ENCODE data around the gene HOXD8. TPM values are rescaled to one million over a fixed set of nuclear protein-coding genes. Genes with fewer than 3 reads are reported as not detected.

HOXD8 gene
- total RNA-seq, 4 donors from 2014 or later: 7.8 to 23.5 (median 13.4) TPM

DNA sequence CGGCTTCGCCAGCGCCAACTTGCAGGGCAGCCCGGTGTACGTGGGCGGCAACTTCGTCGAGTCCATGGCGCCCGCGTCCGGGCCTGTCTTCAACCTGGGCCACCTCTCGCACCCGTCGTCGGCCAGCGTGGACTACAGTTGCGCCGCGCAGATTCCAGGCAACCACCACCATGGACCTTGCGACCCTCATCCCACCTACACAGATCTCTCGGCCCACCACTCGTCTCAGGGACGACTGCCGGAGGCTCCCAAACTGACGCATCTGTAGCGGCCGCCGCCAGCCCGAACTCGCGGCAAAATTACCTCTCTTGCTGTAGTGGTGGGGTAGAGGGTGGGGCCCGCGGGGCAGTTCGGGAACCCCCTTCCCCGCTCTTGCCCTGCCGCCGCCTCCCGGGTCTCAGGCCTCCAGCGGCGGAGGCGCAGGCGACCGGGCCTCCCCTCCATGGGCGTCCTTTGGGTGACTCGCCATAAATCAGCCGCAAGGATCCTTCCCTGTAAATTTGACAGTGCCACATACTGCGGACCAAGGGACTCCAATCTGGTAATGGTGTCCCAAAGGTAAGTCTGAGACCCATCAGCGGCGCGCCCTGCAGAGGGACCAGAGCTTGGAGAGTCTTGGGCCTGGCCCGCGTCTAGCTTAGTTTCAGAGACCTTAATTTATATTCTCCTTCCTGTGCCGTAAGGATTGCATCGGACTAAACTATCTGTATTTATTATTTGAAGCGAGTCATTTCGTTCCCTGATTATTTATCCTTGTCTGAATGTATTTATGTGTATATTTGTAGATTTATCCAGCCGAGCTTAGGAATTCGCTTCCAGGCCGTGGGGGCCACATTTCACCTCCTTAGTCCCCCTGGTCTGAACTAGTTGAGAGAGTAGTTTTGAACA lies 42.7 kb downstream of the HOXD8 start:
- H3K4me1 ChIP-seq: peaks cover 0 to 27% (median 16%) of the 10 kb centered on the region in 4 donors
- WGBS, 2 donors (ENCODE audit: low coverage in 1 of 2): 60 to 64% methylated on average over 2 to 60 of the region's 60 CpGs
- H3K27me3 ChIP-seq: peaks cover 65% of the 10 kb centered on the region
- intact Hi-C loops (cut with DNase I; ENCODE audit: low total_unique reads) (no loop called here), in situ Hi-C loops (cut with MboI; ENCODE audit: low pct_ligation_motif_present in 1 of 4, low pct_unique_long_range_greater_than_20kb in 1 of 4, low sequenced_read_pairs in 3 of 4) (no loop called here)
- H3K9me3 ChIP-seq: no peaks in the 10 kb centered on the region
- no peak for DNase-seq
- H3K36me3 ChIP-seq: no peaks in the 10 kb centered on the region
- H3K4me3 ChIP-seq: no peak overlapping the region
- TF ChIP-seq POLR2A (IDR thresholded peaks at IDR 0.05): no peak
- TF ChIP-seq, protein P1, sequence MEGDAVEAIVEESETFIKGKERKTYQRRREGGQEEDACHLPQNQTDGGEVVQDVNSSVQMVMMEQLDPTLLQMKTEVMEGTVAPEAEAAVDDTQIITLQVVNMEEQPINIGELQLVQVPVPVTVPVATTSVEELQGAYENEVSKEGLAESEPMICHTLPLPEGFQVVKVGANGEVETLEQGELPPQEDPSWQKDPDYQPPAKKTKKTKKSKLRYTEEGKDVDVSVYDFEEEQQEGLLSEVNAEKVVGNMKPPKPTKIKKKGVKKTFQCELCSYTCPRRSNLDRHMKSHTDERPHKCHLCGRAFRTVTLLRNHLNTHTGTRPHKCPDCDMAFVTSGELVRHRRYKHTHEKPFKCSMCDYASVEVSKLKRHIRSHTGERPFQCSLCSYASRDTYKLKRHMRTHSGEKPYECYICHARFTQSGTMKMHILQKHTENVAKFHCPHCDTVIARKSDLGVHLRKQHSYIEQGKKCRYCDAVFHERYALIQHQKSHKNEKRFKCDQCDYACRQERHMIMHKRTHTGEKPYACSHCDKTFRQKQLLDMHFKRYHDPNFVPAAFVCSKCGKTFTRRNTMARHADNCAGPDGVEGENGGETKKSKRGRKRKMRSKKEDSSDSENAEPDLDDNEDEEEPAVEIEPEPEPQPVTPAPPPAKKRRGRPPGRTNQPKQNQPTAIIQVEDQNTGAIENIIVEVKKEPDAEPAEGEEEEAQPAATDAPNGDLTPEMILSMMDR (IDR thresholded peaks at IDR 0.05): no peak
- TF ChIP-seq EP300 (IDR thresholded peaks at IDR 0.05; ENCODE audit: low read depth): no peak
- no peak for TF ChIP-seq POLR2AphosphoS5 (IDR thresholded peaks at IDR 0.05)
- H3K27ac ChIP-seq: no peak overlapping the region

DNA sequence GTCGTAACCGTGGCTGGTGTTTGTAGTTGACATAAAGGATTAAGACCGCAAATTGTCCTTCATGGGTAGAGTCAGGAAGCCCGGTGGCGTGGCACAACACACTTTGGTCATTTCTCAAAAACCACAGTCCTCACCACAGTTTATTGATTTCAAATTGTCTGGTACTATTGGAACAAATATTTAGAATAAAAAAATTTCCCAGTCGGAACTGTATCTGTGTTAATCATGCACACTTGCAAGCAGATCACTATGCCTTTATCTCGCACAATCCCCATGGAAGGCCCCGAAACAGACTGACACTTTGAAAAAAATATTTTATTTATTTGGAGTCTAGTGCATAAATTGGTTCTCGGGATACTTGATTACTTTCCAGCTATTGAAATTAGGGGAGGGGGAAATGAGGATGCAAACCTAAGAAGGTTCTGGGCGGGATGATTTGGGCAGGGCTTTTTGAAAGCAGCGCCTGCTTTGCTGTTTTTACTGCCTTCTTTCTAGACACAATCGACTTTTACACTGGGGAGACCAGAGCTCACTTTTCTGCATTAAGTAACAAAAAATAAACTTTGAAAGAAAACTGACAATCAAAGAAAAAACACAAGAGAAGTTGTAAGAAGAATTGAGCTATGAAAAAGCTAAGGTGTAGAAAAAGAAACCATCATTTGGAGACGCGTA lies 43.5 kb downstream of the HOXD8 start:
- Histone ChIP-seq H3K36me3 (no peaks in the 10 kb centered on the region), H3K4me3 (no peak overlapping the region), H3K4me1 (peaks cover 0 to 31% (median 21%) of the 10 kb centered on the region in 4 donors), H3K27me3 (peaks cover 72% of the 10 kb centered on the region), H3K9me3 (no peaks in the 10 kb centered on the region), H3K27ac (no peak overlapping the region)
- no peak for DNase-seq
- in situ Hi-C loops (cut with MboI; ENCODE audit: low pct_ligation_motif_present in 1 of 4, low pct_unique_long_range_greater_than_20kb in 1 of 4, low sequenced_read_pairs in 3 of 4) (no loop called here), intact Hi-C loops (cut with DNase I; ENCODE audit: low total_unique reads) (no loop called here)
- TF ChIP-seq, protein P1 (IDR thresholded peaks at IDR 0.05): no peak
- WGBS, 2 donors (ENCODE audit: low coverage in 1 of 2): 54 to 61% methylated on average over 8 to 14 of the region's 14 CpGs

DNA sequence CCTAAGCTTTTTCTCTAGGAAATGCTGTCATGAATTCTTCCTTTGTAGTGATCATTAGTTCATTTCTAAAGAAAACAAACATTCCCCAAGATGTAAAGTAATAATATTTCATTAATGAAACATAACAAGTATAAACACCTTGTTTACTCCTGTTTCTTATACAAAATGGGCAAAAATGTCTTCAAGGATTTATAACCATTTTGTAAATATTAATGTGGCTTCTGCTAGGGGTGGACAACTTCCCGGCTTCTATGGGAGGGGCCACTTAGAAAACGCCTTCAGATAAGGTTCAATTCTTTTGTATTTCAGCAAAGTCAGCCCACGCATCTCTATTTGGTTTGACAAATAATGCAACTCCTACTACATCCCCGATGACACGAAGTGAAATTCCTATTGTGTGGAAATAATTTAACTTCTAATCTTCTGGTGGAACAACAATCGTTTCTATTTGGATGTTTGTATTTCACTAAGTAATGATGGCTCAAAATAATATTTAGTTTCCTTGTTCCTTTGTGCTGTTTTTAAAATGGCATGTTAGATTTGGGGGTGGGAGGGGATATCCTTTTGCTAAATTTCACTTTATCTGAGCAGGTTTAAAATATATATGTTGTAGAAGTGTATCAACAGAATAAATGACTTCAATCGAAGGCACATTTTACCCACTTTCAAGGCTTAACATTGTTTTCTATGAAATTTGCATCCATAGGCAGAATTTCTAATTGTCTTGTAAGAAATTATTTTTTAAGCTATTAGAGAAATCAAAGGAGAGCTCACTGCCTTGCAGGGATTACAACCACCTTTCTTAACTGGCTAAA lies 44.3 kb downstream of the HOXD8 start:
- H3K4me1 ChIP-seq: peaks cover 0 to 33% (median 28%) of the 10 kb centered on the region in 4 donors

More for the DNA sequence above, 44.3 kb downstream of the HOXD8 start:
- Histone ChIP-seq H3K9me3 (no peaks in the 10 kb centered on the region), H3K27me3 (peaks cover 76% of the 10 kb centered on the region), H3K36me3 (no peaks in the 10 kb centered on the region), H3K27ac (peak overlapping the region in 2 of 4 donors; percentile 22 to 55), H3K4me3 (no peak overlapping the region)
- no peak for TF ChIP-seq EP300 (IDR thresholded peaks at IDR 0.05; ENCODE audit: low read depth)
- TF ChIP-seq POLR2A (IDR thresholded peaks at IDR 0.05): no peak
- TF ChIP-seq, protein P1 (IDR thresholded peaks at IDR 0.05): no peak
- no peak for TF ChIP-seq POLR2AphosphoS5 (IDR thresholded peaks at IDR 0.05)
- 29 to 41% methylated on average over 7 of the region's 7 CpGs for WGBS, 2 donors (ENCODE audit: low coverage in 1 of 2)
- in situ Hi-C loops (cut with MboI; ENCODE audit: low pct_ligation_motif_present in 1 of 4, low pct_unique_long_range_greater_than_20kb in 1 of 4, low sequenced_read_pairs in 3 of 4) (no loop called here), intact Hi-C loops (cut with DNase I; ENCODE audit: low total_unique reads) (no loop called here)
- DNase-seq: no peak
